Tibial nerve (tissue), 3 donors: ENCODE results near the gene CACNG7.

ENCODE experiments used
- POLR2A ChIP-seq, 2 donors: fragments of 450-650 bp; IDR thresholded peaks; one replicate each; pipeline ENCODE4 v1.6.1; 2017; ENCODE audit warnings: antibody characterized with exemption in 2 of 2, mild to moderate bottlenecking in 2 of 2, moderate library complexity in 2 of 2
- TF ChIP-seq, protein P1 (sequence below), 5 experiments: fragments of 200-600 bp in 3 of 5; fragments of 450-650 bp in 2 of 5; sonication (generic) in 3 of 5; IDR thresholded peaks; one replicate each; pipeline ENCODE4 v1.5.1; 2016 to 2019; ENCODE audit warnings: antibody characterized with exemption in 5 of 5, mild to moderate bottlenecking in 3 of 5, moderate library complexity in 2 of 5

DNA sequence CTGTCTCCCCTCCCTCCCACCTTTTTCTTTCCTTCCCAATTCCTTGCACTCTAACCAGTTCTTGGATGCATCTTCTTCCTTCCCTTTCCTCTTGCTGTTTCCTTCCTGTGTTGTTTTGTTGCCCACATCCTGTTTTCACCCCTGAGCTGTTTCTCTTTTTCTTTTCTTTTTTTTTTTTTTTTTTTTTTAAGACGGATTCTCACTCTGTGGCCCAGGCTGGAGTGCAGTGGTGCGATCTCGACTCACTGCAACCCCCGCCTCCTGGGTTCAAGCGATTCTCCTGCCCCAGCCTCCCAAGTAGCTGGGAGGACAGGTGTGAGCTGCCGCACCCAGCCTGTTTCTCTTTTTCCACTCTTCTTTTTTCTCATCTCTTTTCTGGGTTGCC, 34.5 kb upstream of the CACNG7 start:
- TF ChIP-seq, protein P1, sequence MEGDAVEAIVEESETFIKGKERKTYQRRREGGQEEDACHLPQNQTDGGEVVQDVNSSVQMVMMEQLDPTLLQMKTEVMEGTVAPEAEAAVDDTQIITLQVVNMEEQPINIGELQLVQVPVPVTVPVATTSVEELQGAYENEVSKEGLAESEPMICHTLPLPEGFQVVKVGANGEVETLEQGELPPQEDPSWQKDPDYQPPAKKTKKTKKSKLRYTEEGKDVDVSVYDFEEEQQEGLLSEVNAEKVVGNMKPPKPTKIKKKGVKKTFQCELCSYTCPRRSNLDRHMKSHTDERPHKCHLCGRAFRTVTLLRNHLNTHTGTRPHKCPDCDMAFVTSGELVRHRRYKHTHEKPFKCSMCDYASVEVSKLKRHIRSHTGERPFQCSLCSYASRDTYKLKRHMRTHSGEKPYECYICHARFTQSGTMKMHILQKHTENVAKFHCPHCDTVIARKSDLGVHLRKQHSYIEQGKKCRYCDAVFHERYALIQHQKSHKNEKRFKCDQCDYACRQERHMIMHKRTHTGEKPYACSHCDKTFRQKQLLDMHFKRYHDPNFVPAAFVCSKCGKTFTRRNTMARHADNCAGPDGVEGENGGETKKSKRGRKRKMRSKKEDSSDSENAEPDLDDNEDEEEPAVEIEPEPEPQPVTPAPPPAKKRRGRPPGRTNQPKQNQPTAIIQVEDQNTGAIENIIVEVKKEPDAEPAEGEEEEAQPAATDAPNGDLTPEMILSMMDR (IDR thresholded peaks at IDR 0.05): no peak
- no peak for TF ChIP-seq POLR2A (IDR thresholded peaks at IDR 0.05)
